ENCODE data around the gene FEN1. TPM values are rescaled to one million over a fixed set of nuclear protein-coding genes. Genes with fewer than 3 reads are reported as not detected.

FEN1 gene
- total and polyA plus RNA-seq, 2 of the 13 experiments (the other 11 are each of a cell fraction or from before 2014, with no cell fraction given) = 12.4 to 102 TPM

- no peak for TF ChIP-seq LRRFIP1 (CRISPR knock-in tag; conservative IDR thresholded peaks at IDR 0.05)
- TF ChIP-seq CEBPB (IDR thresholded peaks at IDR 0.05; ENCODE audit: borderline replicate concordance, low read depth, low read length) = no peak
- TF ChIP-seq ZBTB37 (CRISPR knock-in tag; IDR thresholded peaks at IDR 0.05) = no peak
- TF ChIP-seq ZNF333 (CRISPR knock-in tag; IDR thresholded peaks at IDR 0.05; ENCODE audit: borderline replicate concordance) = 0 out of 2 replicates have a peak, but pooled peaks have one; percentile 81
- TF ChIP-seq FIP1L1 (IDR thresholded peaks at IDR 0.05; ENCODE audit: borderline replicate concordance, insufficient read depth, low read depth, low read length) = no peak
- no peak for TF ChIP-seq ZNF646 (CRISPR knock-in tag; IDR thresholded peaks at IDR 0.05)
- TF ChIP-seq EP300 (IDR thresholded peaks at IDR 0.05; ENCODE audit: low read depth in 2 of 2, low read length in 2 of 2) = no peak
- no peak for TF ChIP-seq EP300 (CRISPR knock-in tag; IDR thresholded peaks at IDR 0.05; ENCODE audit: borderline replicate concordance)
- no peak for TF ChIP-seq NCOA2 (CRISPR knock-in tag; IDR thresholded peaks at IDR 0.05)
- TF ChIP-seq RXRA (CRISPR knock-in tag; IDR thresholded peaks at IDR 0.05) = peak; percentile 7; the same call in 1 of the 2 replicates
- no peak for TF ChIP-seq RFX1 (IDR thresholded peaks at IDR 0.05)
- no peak for TF ChIP-seq ZNF773 (CRISPR knock-in tag; IDR thresholded peaks at IDR 0.05; ENCODE audit: borderline replicate concordance)
- no peak for TF ChIP-seq ATAD3A (CRISPR knock-in tag; IDR thresholded peaks at IDR 0.05)
- TF ChIP-seq ZNF644 (CRISPR knock-in tag; IDR thresholded peaks at IDR 0.05; ENCODE audit: low read depth) = no peak
- TF ChIP-seq SPEN (CRISPR knock-in tag; IDR thresholded peaks at IDR 0.05; ENCODE audit: low read depth) = no peak
- TF ChIP-seq ZBTB25 (CRISPR knock-in tag; IDR thresholded peaks at IDR 0.05) = no peak
- no peak; the same call in 1 of the 2 replicates for TF ChIP-seq ZNF589 (CRISPR knock-in tag; conservative IDR thresholded peaks at IDR 0.05)
- no peak for TF ChIP-seq RBM22 (optimal IDR thresholded peaks at IDR 0.05; ENCODE audit: low read length)
Observed at GRCh38 chr11:61815790-61816735, 23.4 kb downstream of the FEN1 start (continued).
